SK-MEL-5 (cell line): ENCODE data around the gene C2orf72. TPM values are rescaled to one million over a fixed set of nuclear protein-coding genes. Genes with fewer than 3 reads are reported as not detected.
"Not testable (repeated sequence)": the region's sequence is repeated elsewhere in the genome, so short reads cannot be mapped to it uniquely, and the experiment has no call there.

Experiments used
- DNase-seq: peaks from one replicate; pipeline ENCODE4 v3.0.0-alpha.2; 2016; ENCODE audit warnings: low read depth, low spot score
- in situ Hi-C: cut with HindIII; loops from 2 replicates; pipeline ENCODE4 v1.10.0; 2016; ENCODE audit warnings: low sequenced_read_pairs, high pct_unique_total_duplicates, low pct_unique_long_range_greater_than_20kb
- total RNA-seq: library from RNA; depleted of rRNA; stranded (reverse); fragments of >200 nt; shearing (Covaris generic); gene quantifications from 2 replicates; pipeline ENCODE4 v1.2.3, GENCODE V29; 2014

Gene C2orf72
- total RNA-seq, 1 experiment from 2014 or later = 3.8 TPM

- in situ Hi-C loops = no loop called here
- peak; percentile 75 for DNase-seq
Observed at GRCh38 chr2:231052494-231053451, 15.4 kb downstream of the C2orf72 start.

DNA sequence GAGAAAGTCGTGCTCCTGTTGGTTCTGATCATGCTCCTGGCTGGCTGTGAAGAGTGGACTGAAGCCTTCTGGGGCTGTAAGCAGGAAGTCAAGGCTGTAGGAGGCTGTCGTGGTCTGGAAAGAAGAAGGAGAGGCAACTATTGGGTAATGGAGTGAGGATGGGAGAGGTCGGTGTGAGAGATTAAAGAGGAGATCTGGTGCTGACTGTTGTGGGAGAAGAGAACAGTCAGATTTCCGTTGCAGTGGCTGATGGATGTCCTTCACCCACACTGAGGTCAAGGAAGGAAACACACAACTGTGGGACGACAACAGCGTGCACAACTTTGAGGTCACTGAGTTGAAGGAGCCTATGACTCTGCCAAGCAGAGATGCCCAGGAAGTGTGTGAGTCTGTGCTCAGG is 16.5 kb downstream of the C2orf72 start:
- in situ Hi-C loops = no loop called here
- DNase-seq = no peak

DNA sequence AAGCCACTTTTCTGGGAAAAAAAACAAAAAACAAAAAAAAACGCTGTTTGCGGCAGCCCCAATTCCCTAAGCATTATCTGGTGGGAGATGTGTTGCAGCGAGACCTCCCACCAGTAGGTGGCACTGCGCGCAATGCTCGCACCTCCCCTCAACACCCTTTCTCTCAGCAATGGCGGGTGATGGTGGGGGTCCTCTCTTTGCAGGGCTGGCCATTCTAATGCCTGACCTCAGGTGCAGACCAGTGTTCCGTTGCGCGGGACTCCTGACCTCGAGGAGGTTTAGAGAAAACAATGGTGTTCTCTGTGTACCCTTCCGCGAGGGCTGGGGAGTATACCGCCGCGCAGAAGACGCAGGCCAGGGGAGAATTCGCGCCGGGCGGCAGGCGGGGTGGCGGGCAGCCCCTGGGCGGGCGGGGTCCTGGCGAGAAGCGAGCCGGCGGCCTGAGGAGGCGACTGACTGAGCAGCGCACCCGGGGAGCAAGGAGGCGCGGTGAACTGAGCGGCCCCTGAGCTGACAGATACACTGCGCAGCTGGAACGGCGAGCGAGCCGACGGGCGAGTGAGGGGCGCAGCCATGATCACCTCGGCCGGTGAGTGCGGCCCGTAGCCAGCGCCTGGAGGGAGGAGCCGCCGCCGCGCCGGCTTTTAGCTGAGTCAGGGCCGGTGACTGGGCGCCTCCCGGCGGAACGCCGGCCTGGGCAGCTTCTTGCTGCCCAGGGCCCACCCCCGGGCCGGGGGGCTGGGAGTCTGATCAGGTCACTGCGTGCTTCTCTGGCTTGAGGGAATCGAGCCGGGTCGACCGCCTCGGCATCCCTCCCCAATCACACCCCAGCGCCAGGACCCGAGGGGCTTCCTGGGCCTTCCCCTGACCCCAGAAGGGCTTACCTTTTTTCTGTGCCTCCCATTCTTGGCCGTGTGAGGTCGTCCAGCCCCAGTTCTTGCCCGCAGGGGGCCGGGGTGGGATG is 19.4 kb downstream of the C2orf72 start, which contains the start of gene PSMD1:
TSS of gene PSMD1 (plus strand) at position 415 of the 964 bp plus-strand sequence. CDS start at position 574, 159 bp downstream.
- in situ Hi-C loops = no loop called here
- DNase-seq = peak; percentile 92

DNA sequence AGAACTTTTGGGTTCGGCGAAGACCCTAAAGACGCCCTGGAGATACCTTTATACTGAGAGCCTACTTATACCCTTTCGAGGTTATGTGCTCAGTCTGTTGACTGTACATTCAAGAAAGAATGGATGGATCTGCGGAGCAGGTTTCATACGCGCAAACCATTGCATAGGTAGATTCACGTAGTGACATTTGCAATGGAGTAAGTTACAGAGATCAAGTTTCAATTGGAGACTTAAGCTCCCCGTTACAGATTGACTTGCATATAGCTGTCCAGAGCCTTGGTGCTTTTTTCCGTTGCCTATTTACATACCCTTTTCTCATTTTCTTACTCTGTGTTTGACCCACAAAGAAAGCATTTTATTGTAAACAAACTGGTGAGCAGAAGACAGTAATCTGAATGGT is 20.3 kb downstream of the C2orf72 start:
- in situ Hi-C loops = no loop called here
- DNase-seq = no peak

DNA sequence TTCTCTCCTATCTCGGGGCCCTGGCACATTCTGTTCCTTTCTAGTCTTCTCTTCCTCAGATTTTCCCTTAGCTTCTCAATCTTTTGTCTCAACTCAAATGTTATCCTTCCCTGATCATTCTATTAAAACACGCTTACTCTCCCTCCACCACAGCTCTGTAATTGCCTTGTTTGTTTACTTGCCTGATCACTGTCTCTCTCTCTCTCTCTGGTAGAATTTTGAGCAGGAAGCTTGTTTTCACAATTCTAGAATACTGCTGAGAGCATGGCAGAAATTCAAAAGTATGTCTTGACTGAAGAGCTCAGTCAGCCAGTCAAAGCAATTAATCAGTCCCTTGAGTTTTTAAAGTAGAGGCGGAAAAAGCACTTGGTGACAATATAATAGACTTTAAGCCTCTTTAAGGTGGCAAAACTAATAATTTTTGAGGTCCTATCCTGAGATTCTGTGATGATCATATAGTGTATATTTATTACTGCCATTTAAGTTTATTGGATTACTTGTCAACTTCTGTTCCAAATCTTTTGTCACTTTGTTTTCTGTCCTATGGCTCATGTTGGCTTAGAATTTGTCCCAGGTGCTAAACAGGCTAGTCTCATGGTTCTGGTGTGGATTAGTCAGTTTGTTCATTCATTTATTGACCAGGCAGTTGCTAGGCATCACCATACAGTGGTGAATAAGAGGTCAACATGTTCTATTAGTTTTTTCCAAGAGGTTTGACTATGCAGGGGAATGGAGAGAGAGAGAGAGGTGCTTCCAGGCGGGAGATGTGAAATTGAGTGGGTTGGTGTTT is 21.6 kb downstream of the C2orf72 start:
- DNase-seq = no peak
- in situ Hi-C loops = no loop called here

DNA sequence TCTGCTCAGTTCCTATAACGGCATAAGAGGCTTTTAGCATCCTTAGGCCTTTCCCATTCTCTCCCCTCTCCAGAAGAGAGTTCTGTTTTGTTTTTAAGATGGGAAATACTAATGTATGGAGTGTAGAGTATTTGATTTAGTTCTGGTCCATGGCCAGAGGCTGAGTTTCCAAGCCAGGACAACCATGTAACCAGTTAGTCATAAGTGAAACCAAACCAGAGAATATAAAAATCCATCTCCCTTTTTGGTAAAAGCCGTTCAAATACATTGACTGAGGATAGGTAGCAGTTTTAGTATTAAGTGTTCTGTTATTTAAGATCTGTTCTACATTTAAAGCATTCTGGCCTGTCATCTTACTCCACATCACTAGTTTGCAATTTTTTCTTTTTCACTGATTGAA is 22.4 kb downstream of the C2orf72 start:
- in situ Hi-C loops = no loop called here
- DNase-seq = no peak

GRCh38 chr2:231062776-231063175 is 25.5 kb downstream of the C2orf72 start:
- in situ Hi-C loops = no loop called here
- no peak for DNase-seq

DNA sequence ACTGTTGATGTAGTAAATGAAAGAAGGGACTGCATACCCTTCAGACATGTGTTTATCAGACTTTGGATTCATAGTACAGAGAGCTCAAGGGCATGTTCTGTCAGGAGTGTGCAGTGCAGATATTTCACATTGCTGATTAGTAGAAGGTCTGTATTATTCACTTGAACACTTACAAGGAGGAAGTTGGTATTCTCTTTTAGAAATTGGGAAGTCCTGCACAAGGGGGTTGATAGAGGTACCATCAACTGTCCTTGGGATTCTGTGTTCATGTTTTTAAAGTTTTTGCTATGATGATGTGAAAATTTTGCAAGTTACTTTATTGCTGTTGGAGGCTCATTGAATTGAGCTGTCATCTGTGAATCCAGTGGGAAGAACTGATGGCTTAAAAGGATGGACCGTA is 26.0 kb downstream of the C2orf72 start:
- in situ Hi-C loops = no loop called here
- DNase-seq = no peak

- DNase-seq = no peak
- in situ Hi-C loops = no loop called here
Observed at GRCh38 chr2:231065966-231066365, 28.6 kb downstream of the C2orf72 start.

GRCh38 chr2:231067531-231067930 is 30.2 kb downstream of the C2orf72 start:
- in situ Hi-C loops = not testable (repeated sequence)

DNA sequence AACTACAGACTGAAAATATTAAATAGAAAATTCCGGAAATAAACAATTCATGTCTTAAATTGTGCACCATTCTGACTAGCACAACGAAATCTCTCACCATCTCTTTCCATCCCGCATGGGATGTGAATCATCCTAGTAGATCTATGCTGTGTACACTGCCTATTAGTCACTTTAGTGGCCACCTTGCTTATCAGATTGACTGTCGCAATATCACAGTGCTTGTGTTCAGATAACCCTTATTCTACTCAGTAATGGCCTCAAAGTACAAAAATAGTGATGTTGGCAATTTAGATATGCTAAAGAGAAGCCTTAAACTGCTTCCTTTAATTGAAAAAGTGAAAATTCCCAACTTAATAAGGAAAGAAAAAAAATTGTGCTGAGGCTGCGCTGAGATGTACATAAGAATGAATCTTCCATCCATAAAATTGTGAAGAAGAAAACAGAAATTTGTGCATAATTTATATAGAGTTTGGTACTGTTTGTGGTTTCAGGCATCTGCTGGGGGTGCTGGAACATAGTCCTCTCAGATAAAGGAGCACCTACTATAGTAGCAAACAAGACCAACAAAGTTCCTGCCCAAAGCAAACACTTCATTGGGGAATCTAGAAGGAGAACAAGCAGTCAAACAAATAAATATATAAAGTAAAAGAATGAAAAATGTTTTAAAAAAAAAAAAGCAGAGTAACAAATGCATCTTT is 31.4 kb downstream of the C2orf72 start:
- in situ Hi-C loops = no loop called here
- no peak for DNase-seq

More at GRCh38 chr2:231067531-231067930, 30.2 kb downstream of the C2orf72 start:
- not testable (repeated sequence) for DNase-seq

DNA sequence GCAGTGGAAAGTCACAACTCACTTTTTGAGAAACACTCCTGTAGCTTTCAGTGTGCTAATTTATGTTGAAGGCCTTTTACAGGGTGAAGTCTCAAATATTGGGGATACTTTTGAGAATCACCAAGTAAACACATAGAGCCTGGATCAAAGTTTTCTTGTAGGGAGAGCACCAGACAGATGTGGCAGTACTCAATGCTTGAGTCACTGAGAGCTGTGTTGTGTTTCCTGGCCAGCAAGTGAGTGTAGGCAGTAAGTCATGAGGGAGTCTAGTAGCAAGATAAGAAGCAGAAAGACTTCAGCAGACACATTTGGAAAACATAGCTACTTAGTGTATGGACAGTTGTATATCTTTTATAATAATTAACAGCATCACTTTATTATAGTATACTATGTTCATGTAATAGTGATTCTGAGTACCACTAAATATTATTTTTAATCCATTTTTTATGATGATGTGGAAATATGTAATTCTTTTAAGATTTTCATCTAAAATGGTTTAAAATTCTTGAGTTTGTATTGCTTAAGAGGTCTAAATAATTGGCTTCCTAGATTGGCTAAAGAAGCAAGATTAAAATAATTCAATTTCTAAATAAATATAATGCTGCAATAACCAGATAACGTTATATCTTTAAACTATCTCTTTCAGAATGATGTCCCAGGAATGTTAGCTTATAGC is 32.2 kb downstream of the C2orf72 start:
- no peak for DNase-seq
- in situ Hi-C loops = no loop called here

- in situ Hi-C loops = no loop called here
- DNase-seq = no peak
Observed at GRCh38 chr2:231084565-231084964, 47.2 kb downstream of the C2orf72 start.

DNA sequence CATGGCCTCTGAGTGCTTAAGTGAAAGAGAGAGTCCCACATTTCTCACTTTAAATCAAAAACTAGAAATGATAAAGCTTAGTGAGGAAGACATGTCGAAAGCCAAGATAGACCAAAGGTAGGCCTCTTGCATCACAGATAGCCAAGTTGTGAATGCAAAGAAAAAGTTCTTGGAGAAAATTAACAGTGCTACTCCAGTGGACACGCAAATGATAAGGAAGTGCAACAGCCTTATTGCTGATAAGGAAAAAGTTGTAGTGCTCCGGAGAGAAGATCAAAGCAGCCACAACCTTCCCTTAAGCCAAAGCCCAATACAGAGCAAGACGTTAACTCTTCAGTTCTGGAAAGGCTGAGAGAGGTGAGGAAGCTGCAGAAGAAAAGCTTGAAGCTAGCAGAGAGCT is 51.4 kb downstream of the C2orf72 start:
- in situ Hi-C loops = no loop called here

DNA sequence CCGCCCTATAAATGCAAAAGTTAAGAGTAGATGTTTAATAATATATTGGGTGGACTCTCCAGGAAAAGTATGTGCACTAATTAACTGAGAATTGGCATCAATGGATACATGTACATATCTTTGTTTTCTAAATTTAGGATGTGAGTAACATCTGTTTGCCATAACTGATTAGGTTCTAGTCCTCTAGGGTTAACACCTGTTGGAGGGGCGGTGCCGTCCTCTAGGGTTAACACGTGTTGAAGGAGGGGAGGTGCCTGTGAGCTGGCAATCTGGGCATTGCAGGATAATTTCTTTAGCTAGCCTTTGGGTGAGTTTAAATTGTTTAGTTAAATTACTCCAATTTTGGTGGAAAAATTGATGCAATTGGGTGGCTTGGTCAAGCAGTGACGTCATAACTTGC is 56.6 kb downstream of the C2orf72 start:
- no peak for DNase-seq
- in situ Hi-C loops = no loop called here

More for the DNA sequence above, 51.4 kb downstream of the C2orf72 start:
- no peak for DNase-seq

- in situ Hi-C loops = no loop called here
- no peak for DNase-seq
Observed at GRCh38 chr2:231094736-231095346, 57.5 kb downstream of the C2orf72 start.
